NCI-H446 treated with DMSO at 0.1 percent for 48 hours (cell line): Measurements from ENCODE around the gene ORM2.

Source experiments
- DNase-seq: peaks from one replicate; lab custom pipeline; 2025; lab: John Stamatoyannopoulos, UW

Gene ORM2

DNA sequence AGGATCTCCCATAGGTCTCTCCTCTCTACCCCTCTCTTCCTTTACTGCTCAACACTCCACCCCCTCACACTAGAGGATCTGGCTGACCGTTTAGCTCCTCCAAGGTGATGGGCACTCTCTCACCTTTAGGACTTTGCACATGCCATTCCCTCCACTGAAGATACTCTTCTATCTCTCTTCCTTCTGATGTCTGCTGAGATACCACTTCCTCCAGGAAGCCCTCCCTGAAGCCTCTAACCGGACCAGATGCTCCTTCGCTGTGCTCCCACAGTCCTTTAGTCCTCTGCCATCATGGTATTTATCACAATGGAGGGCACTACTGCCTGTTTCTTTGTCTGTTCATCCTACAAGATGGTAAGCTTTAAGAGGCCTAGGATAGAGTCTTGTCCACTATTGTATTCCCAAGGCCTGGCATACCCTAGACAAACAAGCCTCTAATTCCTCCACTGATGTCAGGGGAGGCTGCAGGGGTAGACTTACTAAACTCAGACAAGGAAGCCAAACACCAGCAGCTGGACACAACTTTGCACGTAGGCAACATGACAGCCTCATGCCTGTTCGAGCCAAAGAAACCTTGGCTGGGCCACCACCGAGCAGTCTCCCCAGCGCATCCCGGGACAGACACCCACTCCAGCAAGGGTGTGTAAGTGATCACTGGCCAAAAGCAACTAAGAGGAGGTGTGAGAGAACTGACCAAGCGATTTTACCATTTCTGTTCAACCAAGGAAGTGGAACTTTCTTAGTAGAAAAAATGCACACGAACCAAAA, 20.2 kb downstream of the ORM2 start:
- DNase-seq, result no peak

DNA sequence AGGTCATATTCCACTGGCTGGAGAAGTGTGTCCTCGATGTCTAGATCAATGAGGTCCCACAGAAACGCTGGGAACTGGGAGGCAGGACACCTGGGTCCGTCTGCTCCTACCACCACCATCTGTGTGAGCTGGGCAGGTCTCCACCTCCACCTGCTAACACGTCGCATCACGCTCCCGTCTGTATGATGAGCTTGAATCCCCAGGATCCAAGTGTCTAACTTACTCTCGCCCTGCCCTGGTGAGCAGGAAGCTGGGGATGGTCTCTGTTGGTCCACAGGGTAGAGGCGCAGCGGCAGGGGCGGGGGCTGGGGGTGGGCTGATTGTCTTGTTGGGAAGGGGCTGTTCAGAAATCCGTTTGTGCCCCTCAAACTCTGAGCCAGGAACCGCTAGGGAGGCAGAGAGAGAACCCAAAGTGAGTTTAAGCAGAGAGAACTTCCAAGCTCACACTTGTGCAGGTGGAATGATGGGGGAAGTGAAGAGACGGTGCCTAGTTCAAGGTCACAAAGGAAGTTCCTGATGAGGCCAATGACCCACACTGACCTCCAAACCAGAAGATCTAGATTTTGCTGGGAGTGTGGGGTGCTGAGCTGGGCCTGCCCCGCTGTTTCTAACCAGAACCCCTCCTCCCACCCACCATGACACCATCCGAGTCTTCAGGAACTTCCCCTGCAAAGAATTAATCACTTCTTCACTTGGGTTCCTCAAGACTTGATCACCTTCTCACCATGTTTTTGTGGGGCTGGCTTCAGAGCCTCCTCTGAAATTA, 21.1 kb downstream of the ORM2 start:
- DNase-seq, result no peak

DNA sequence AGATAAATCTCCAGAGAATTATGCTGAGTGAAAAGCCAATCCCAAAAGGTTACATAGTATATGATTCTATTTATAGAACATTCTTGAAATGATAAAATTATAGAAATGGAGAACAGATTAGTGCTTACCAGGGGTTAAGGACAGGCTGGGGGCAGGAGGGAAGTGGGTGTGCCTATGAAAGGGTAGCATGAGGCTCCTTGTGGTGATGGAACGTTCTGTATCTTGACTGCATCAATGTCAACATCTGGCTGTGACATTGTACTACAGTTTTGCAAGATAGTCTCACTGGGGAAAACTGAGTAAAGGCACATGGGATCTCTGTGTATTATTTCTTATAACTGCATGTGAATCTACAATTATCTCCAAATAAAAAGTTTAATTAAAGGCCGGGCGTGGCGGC, 22.3 kb downstream of the ORM2 start:
- DNase-seq, result no peak

DNA sequence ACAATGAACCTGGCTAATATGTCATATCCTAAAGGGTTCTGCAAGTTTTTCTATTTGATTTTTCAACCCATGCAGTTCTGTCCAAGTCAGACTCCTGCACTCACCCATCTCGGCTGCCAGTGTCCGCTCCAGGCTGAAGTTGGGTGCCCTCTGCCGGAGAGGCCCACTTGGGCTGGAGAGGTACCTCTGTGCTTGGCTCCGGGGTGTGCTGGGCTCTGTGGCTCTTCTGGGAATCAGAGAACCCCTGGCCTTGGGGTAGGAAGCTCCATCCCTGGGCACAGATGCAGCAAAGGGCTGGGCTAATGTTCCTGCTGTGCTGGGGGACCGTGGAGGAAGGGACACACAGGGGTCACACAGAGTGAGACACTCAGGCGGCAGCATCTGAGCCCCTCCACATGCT, 26.2 kb downstream of the ORM2 start:
- no peak for DNase-seq

DNA sequence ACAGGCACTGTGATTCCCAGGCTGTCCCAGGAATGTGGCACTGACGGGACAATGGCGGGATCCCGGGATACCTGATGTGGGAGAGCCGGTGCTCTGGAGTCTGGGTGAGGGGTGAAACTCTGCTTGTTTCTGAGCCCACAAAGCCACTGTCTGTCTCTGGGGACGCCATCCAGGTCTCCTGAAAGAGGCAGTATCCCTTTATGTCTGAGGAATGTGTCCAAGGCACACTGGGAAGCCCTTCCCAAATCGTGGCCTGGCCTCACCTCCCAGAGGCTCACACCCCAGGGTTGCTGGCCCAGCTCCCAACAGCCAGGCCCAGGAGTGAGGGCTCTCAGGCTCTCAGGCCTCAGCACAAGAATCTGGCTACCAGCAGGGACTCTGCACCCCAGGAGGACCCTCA, 27.1 kb downstream of the ORM2 start:
- no peak for DNase-seq

DNA sequence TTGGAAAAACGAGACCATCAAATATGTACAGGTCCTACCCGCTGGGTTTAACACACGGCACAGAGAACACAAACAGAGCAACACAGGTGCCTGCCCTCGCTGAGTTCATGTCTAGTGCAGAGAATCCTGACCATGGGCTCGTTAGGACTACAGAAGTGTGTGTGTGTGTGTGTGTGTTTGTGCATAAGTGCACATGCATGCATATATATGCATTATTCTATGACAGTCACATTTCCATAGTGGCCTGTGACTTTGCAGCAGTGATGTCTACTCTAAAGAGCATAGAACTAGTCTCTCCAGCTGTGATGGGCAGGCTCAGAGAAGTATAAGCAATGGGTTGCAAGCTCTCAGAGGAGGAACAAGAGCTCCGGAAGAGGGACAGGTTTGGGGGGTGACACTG, 27.7 kb downstream of the ORM2 start:
- no peak for DNase-seq

DNA sequence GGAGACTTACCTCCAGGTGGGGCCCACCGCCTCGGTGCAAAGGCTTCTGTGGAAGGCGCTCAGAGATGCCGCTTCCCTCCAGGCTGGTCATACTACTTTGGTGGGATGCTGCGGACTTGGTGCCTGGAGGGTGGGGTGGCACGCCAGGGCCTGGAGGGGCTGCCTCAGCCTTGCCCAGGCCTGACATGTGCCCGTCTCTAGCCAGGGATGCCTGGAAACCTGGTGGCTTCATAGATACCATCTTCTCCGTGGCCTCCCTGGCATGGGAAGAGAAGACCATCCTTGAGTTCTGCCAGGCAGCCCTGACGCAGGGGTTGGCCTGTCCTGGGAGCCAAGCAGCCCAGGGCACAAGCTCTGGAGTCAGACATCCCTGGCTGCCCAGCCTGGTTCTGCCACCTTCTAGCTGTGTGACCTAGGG, 28.3 kb downstream of the ORM2 start:
- DNase-seq, result no peak

DNA sequence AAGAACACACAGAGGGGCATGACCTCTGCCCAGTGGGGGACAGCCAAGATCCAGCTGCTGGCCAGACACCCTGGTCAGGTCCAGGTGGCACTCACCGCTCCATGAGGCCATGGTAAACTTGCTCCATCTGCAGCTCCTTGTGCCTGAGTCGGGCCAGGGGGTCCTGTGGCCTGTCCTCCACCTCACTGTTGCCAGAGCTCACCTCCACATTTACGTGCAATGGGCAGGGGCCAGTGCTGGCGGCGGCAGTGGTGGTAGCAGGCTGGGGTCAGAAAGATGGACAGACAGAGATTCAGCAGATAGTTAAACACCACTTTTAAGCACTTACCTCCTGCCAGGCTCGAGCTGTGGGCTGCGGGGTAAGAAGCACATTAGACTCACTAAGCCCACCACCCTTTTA, 30.1 kb downstream of the ORM2 start:
- DNase-seq, result no peak

DNA sequence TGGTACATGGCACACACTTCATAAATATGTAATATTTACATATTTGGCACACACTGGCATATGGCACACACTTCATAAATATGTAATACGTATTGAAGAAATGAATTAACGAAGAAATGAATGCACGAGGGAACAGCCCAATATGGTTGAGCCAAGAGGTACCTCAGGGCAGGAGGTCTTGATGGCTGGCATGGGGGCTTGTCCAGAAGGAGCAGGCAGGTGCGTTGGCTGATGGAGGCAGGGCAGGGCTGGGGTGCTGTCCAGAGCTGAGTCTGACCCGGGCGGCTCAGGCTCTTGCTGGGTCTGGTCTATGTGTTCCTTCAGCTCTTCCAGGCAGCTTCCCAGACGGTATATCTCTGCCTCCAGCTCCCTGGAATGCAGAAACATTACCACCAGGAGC, 31.9 kb downstream of the ORM2 start:
- no peak for DNase-seq

DNA sequence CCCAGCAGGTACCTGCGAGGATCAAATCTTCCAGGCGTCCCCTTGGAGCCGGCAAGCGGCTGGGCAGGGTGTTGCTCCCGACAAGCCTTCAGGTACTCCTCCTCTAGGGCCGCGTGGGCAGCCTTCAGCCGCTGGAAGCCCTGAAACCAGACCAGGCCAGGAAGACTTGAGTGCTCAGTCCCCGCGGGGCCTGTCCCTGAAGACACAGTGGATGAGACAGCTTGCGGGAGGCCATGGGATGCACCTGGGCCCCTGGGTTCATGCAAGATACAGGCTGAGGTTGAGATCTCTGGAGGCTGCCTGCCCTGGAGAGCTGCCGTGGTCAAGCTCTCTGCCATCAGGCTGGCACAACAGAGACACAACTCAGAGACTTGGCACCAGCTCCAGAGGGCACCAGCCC, 32.7 kb downstream of the ORM2 start:
- no peak for DNase-seq

DNA sequence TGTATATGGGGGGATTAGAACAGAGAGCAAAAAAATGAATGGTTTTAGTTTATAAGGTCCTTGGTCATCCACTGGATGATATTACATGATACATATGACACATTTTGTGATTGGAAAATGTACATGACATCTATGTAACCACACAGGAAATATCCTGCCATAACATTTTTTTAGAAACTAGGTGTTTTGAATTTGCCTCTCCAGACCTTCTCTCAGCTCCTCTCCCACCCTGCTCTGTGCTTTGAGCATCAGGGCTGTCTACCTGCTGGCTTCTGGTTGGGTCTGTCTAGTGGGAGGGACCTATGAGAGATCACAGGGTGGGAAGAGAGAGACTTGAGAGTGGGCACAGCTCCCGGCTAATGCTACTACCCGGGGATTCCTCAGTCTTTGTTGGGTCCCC, 33.8 kb downstream of the ORM2 start:
- DNase-seq, result no peak

DNA sequence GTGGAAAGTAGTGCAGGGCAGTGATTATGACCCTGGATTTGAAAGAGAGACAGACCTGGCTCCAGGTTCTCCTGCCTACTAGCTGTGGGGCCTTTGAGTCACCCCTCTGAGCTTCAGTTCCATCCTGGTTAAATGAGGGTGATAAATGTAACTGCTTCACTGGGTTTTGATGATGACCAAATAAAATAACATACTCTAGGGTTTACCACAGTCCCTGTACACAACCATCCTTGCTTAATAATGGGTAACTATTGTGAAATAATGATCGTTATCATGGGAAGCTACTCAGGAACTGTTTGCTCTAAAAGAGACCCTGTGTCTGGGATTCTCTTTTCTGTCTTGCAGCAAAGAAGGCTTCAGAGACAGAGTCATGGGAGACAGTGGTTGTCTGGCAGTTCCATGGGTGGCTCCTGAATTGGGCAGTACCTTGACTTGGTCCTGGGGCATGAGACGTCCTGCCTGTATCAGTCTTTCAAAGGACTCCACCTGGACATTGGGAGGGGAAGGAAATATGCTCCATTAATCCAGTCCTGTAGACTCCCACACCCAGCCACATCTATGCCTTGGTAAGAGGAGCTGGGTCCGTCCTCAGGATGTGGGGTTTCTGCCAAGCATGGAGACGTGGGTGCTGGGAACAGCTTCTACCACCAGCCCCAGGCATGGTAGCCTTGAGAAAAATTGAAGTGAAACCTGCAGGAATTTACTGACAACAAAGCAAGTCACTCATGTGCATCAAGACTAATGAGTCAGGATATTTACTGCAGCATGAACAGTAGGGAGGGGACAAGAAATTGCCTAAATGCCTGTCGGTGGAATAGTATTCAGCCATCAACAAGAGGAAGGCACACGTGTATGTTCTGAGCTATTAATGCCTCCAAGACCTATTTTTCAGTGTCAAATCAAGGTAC, 34.7 kb downstream of the ORM2 start:
- no peak for DNase-seq

DNA sequence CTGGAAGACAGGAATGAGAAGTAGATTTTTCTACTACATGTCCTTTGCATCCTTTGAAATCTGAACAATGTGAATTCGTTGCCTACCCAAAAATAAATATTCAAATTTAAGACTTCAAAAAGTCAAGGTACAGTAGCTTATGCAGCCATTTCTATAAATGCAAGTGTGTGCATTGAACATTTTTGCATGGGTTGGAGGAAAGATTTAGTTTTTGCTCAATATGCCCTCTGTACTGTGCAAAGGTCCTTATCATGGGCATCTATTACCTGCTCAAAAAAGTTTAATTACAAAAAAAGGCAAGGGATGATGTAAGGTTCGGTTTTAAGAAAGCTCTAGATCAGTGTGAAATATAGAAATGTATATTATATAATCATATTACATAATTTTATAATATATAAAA, 35.5 kb downstream of the ORM2 start:
- DNase-seq, result no peak

DNA sequence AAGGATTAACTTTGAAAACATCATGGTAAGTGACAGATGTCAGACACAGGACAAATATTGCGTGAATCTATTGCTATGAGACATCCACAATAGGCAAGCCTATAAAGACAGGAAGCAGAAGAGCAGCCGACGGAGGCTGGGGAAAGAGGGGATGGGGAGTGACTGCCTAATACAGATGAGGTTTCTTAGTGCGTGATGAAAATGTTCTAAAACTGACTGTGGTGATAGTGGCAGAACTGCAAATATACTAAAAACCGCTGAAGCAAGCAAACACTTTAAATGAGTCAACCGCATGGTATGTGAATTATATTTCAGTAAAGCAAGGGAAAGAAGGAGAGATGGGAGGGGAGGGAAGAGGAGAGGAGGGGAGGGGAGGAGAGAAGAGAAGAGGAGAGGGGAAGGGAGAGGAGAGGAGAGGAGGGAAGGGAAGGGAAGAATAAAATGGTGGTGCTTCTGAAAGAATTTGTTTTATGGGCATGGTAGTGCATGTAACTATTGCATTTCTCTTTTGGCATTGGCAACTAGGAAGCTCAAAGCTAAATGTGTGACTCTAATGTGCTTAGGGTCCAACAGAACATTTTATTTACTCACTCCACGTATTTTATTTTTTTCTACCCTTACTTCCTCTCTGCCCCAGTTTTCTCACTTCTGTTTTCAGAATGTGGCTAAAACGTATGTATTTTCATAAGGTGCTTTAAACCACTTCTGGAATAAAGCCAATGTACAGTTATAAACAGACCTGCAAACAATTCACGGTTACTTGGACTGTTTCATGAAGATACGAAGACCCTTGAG, 36.9 kb downstream of the ORM2 start:
- DNase-seq, result no peak

DNA sequence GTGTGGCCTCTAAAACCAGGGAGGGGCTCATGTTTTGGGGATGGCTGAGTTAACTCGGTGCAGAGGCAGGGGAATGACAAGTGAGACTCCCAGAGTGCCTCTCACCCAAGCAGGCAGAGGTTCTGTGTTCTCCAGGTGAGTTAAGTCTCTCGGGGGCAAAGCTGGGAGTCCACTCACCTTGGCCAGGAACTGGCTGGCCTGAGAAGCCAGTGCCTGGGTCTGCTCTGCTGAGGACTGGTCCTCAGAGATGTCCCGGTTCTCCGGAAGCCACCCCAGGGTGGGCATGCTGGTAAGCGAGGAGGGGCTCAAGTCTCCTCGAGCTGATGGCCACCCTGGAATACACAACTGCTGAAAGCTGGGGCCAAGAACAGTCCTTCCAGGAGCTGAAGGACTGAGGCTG, 37.7 kb downstream of the ORM2 start:
- DNase-seq, result no peak

DNA sequence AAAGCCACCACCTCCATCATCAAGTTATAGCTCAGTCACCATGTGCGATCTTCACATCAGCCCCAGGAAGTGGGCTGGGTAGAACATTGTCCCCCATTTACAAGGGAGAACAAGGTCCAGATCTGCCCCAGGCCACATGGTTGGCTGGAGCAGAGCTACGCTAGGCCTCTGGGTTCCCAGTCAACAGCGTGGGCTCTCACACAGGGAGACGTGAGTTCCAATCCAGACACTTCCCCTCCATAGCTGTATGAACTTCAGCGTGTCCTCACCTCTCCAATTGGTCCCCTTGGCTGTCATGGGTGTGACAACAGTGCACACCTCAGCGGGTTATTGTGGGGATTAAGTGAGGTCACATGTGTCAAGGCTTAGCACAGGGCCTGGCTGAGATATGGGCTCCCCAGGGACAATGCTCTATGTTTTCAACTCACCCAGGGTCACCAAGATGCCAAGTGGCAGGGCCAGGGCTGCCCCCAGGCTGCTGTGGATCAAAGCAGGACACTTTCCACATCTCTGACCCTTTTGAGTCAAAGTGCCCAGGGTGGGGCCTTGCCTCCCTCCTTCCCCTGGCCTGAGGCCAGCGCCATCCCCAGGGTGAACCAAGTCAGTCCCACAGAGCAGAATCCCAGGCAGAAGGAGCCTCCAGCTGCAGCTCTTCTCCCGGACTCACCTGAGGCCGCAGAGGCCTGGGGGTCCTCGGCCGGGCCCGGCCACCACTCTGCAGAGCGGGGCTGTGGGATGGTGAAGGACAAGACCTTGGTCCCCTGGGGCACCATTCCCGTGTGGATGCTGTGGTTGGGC, 38.3 kb downstream of the ORM2 start:
- no peak for DNase-seq

DNA sequence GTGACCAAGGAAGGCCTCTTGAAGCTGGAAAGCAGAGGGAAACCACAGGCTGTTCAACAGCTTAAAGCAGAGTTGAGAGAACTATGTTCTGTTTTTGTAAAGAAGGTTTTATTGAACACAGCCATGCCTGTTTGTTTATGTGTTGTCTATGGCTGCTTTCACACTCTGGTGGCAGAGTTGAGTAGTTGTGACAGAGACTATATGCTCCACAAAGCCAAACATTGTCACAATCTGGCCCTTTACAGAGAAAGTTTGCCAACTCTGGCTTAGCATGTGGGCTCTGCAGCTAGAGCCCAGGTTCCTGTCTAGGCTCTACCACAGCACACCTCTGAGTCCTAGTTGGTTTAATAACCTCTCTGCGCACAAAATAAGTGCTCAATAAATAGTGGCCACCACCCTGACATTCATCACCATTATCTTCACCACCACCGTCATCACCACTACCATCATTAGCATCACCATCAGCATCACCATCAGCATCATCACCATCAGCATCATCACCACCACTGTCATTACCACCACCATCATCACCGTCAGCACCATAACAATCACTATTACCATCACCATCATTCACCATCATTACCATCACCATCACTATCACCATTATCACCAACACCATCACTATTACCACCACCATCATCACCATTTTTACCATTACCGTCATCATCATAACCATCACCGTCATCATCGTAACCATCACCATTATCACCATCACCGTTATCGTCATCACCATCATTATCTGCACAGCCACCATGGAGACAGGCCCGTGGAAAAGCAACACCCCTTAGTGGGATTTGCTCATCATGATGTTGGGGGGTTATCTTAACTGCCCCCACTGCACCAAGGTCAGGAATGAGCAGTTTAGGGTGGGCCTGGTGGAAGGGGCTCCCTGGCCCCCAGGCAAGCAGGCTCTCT, 39.8 kb downstream of the ORM2 start:
- DNase-seq, result no peak

DNA sequence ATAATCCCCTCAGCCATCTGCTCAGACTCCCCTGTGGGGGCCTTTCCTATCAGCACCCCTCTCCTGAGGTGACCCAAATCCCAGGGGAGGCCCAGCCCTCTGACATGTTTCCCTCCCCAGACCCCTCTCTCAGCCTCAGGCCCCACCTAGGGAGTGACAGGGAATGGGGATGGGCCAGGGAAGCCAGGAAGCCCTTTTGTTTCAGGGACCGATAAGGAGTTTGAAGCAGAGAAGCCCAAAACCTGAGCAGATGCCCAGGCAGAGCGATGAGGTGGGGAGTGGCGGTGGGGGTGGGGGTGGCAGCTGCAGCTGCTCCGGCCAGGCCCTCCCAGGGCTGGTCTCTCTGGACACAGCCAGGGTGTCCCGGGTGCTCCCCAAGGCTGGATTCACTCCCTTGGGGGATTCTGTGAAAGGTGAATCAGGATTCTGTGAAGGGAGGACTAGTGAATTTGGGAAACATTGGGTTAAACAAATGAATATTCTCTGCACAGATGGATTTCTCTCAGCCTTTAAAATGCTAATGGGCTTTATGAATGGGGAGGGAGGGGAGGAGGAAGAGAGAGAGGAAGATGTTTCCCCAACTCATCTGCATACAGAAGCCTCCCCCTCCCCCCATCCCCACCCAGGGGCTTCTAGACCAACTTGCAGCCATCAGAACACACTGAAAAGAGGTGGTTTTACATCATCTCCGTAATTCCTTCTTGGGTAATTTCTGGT, 40.7 kb downstream of the ORM2 start:
- no peak for DNase-seq

DNA sequence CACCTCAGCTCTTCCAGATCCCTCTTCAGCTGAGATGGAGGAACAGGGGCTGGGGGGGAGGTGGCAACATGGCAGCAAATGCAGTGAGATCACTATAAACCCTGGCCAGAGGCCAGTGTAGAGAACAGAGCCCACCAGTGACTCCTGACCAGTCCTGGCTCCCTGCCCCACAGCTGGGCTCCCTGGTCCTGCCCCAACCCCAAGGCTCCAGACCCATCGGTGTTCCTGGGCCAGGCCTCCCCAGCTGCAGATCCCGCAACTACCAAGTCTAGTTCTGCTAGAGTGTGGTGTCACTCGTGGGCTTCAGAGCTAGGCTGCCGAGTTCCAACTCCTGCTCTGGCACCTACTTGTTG, 41.3 kb downstream of the ORM2 start:
- no peak for DNase-seq
